MCF 10A (cell line): ENCODE results near the gene FLOT1. TPM values are rescaled to one million over a fixed set of nuclear protein-coding genes. Genes with fewer than 3 reads are reported as not detected.
A peak's percentile ranks its signal among the peaks of the same experiment; 100 is the strongest.

ENCODE experiments used
- BruUV-seq: library from RNA; stranded (reverse); fragments of 400-500 nt; replicated peaks from 2 replicates; lab custom pipeline; 2021; lab: Mats Ljungman, UMichigan
- CTCF ChIA-PET: fragments of 300-600 bp; sonication (Branson Sonifier 250); formaldehyde crosslinking; extraction: SDS; loops from one replicate; lab custom pipeline; 2021; ENCODE audit warnings: antibody characterized with exemption, inconsistent platforms; lab: Yijun Ruan, JAX
- POLR2A ChIA-PET: fragments of 300-600, 350-650 bp; sonication (Branson Sonifier 250); formaldehyde crosslinking; extraction: SDS; loops from one replicate; lab custom pipeline; 2020; ENCODE audit warnings: antibody characterized with exemption, inconsistent platforms; lab: Yijun Ruan, JAX
- DNase-seq: peaks from one replicate; pipeline ENCODE4 v3.0.0-alpha.2; 2018; ENCODE audit not compliant: unreplicated experiment
- H3K27ac Mint-ChIP-seq: one replicate; pipeline ENCODE4 v1.8.0; 2022; ENCODE audit warnings: mild to moderate bottlenecking, low read depth, mixed read lengths; ENCODE audit not compliant: unreplicated experiment
- H3K27me3 Mint-ChIP-seq: one replicate; pipeline ENCODE4 v1.8.0; 2022; ENCODE audit warnings: mixed read lengths; ENCODE audit not compliant: insufficient read depth, unreplicated experiment
- H3K36me3 Mint-ChIP-seq: one replicate; pipeline ENCODE4 v1.8.0; 2022; ENCODE audit warnings: mild to moderate bottlenecking, moderate library complexity, mixed read lengths; ENCODE audit not compliant: insufficient read depth, unreplicated experiment
- H3K4me1 Mint-ChIP-seq: one replicate; pipeline ENCODE4 v1.8.0; 2022; ENCODE audit warnings: mixed read lengths; ENCODE audit not compliant: insufficient read depth, unreplicated experiment
- H3K4me3 Mint-ChIP-seq: one replicate; pipeline ENCODE4 v1.8.0; 2022; ENCODE audit warnings: mild to moderate bottlenecking, moderate library complexity, mixed read lengths; ENCODE audit not compliant: unreplicated experiment
- H3K9me3 Mint-ChIP-seq: one replicate; pipeline ENCODE4 v1.8.0; 2022; ENCODE audit warnings: mixed read lengths; ENCODE audit not compliant: unreplicated experiment
- intact Hi-C: fragments of 100-400 bp; cut with micrococcal nuclease; formaldehyde crosslinking; loops from 2 replicates; pipeline ENCODE4 v1.14.1; 2022
- total RNA-seq: library from RNA; stranded (reverse); gene quantifications from 2 replicates; pipeline ENCODE4 v1.2.3, GENCODE V29; 2022
- TF ChIP-seq, protein P1 (sequence below): fragments of 200-600 bp; IDR thresholded peaks from one replicate; pipeline ENCODE4 v1.8.0; 2022; ENCODE audit warnings: antibody characterized with exemption, mild to moderate bottlenecking; ENCODE audit not compliant: unreplicated experiment

Gene FLOT1
- total RNA-seq, 1 experiment from 2014 or later: 61.8 TPM

DNA sequence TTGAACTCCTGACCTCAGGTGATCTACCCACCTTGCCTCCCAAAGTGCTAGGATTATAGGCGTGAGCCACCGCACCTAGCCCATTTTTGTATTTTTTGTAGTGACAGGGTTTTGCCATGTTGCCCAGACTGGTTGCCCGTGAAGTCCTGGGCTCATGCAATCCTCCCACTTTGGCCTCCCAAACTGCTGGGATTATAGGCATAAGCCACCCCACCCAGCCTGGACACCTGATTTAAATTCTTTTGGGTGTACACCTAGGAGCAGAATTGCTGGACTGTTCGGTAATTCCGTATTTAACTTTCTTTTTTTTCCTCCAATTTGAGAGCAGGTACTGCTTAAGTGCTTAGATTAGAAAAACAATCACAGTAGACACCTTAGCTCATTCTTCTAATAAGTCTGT, 46.1 kb downstream of the FLOT1 start:
- CTCF ChIA-PET: interaction anchor here (0.5 to 1.8 kb wide), 4 partner anchors 12 to 297 kb away, joined by 3 to 12 read pairs (median 6); no protein-coding TSS in a partner anchor
- Mint-ChIP-seq H3K4me1 (peaks cover 12% of the 10 kb centered on the region), H3K9me3 (no peaks in the 10 kb centered on the region)

DNA sequence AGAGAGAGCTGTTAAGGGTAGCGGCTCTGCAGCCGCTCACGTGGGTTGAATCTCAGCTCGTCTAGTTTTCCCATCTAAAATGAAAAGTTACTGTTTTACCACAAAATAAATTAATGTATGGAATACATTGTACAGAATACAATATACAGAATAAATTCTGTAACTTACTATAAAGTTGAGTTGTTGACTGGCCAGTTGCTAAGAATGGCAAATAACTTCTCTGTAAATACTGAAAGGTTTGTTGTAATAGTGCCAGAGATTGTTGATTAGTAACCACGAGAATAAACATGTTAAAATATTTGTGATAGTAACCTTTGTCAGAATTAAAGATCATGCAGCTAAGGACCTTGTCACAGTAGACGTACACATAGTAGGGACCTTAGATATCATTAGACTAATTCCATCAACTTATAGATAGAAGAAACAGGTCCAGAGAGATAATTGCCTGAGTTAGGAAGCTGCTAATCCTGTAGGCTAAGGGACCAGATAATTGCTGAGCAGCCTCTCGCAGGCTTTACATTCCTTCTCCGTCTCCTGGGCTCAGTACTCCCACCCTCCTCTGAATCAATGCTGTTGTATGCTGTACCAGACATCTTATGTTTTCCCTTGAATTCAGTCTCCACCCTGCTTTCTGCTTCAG, 51.2 kb downstream of the FLOT1 start:
- CTCF ChIA-PET: interaction anchor here (0.6 to 5.5 kb wide), 6 partner anchors 12 to 150 kb away, joined by 3 to 62 read pairs (median 7); no protein-coding TSS in a partner anchor
- Mint-ChIP-seq H3K36me3 (no peaks in the 10 kb centered on the region), H3K27me3 (no peaks in the 10 kb centered on the region), H3K4me1 (peaks cover 39% of the 10 kb centered on the region), H3K27ac (peak overlapping the region; percentile 90), H3K9me3 (no peaks in the 10 kb centered on the region), H3K4me3 (peak overlapping the region; percentile 94)
- no TSS peak for BruUV-seq
- intact Hi-C loops: no loop called here
- TF ChIP-seq, protein P1, sequence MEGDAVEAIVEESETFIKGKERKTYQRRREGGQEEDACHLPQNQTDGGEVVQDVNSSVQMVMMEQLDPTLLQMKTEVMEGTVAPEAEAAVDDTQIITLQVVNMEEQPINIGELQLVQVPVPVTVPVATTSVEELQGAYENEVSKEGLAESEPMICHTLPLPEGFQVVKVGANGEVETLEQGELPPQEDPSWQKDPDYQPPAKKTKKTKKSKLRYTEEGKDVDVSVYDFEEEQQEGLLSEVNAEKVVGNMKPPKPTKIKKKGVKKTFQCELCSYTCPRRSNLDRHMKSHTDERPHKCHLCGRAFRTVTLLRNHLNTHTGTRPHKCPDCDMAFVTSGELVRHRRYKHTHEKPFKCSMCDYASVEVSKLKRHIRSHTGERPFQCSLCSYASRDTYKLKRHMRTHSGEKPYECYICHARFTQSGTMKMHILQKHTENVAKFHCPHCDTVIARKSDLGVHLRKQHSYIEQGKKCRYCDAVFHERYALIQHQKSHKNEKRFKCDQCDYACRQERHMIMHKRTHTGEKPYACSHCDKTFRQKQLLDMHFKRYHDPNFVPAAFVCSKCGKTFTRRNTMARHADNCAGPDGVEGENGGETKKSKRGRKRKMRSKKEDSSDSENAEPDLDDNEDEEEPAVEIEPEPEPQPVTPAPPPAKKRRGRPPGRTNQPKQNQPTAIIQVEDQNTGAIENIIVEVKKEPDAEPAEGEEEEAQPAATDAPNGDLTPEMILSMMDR: no peak
- POLR2A ChIA-PET: interaction anchor here (0.6 to 13.9 kb wide), 19 partner anchors 8 to 710 kb away, joined by 3 to 477 read pairs (median 7); partner anchors contain the start of genes ABCF1, DHX16, MDC1 and MRPS18B
- DNase-seq: no peak

More for the DNA sequence above, 46.1 kb downstream of the FLOT1 start:
- DNase-seq: no peak
- no peak overlapping the region for H3K4me3 Mint-ChIP-seq
- TF ChIP-seq, protein P1: no peak
- no peak overlapping the region for H3K27ac Mint-ChIP-seq
- intact Hi-C loops: no loop called here
- H3K36me3 Mint-ChIP-seq: peaks cover 5% of the 10 kb centered on the region
- POLR2A ChIA-PET: interaction anchor here (1.1 to 13.9 kb wide), 4 partner anchors 8 to 25 kb away, joined by 3 to 477 read pairs (median 18); partner anchors contain the start of genes MDC1 and TUBB
- no peaks in the 10 kb centered on the region for H3K27me3 Mint-ChIP-seq
- no TSS peak for BruUV-seq

DNA sequence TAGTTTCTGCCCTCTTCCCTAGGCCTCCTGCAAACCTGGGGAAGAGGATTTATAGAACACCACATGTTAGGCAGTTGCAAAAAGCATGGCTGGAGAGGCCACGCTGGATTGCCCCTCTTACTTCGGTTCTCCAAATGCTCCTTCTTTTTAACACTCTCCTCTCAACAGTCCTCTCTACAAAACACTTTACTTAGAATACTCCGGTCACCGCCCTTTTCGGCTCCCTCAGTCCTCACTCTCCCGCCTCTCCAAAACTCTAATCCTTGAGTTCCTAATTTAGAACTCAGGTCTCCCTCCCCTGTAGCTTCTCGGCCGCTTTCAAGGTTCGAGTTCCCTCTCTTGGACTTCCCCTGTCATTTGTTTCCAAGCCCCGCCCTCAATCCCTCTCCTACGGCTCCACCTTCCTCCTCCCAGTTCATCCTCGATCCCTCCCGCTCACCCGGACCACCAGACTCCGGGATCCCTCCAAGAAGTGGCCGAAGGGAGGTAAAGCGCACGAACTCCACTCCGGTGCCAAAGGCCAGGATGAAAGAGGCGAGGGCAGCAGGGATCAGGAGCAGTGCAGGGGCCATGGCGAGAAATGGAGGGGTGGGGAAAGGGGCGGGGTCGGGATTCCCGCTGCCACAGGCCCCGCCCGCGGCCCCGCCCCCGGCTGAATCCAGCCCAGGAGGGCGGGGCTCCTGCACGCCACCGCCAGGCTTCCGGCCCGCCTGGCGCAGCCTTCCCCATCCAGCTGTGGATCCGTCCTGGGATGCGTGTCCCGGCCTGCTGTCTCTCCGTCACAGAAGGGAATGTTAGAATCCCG, 51.9 kb downstream of the FLOT1 start, which contains the start of gene NRM:
Gene NRM (minus strand): TSS at position 582 of the 805 bp plus-strand sequence. CDS start 10 bp downstream, at position 572.
- ChIA-PET POLR2A (interaction anchor here (0.6 to 13.9 kb wide), 20 partner anchors 8 to 710 kb away, joined by 3 to 477 read pairs (median 7); partner anchors contain the start of genes ABCF1, DHX16, MDC1 and MRPS18B), CTCF (interaction anchor here (0.6 to 5.5 kb wide), 6 partner anchors 11 to 149 kb away, joined by 3 to 62 read pairs (median 14); no protein-coding TSS in a partner anchor)
- Mint-ChIP-seq H3K9me3 (no peaks in the 10 kb centered on the region), H3K4me1 (peaks cover 47% of the 10 kb centered on the region), H3K4me3 (peak within 1 kb of the TSS; percentile 94), H3K27me3 (no peaks in the 10 kb centered on the region), H3K36me3 (peaks cover 2% of the 10 kb centered on the region), H3K27ac (peak within 1 kb of the TSS; percentile 90)
- TF ChIP-seq, protein P1: no peak
- no TSS peak for BruUV-seq
- intact Hi-C loops: no loop called here
- peak; percentile 94 for DNase-seq
